Keratinocyte (primary cell): ENCODE measurements around the gene ADGRD1. TPM values are rescaled to one million over a fixed set of nuclear protein-coding genes. Genes with fewer than 3 reads are reported as not detected.

ENCODE experiments used
- DNase-seq: peaks from one replicate; pipeline ENCODE4 v3.0.0-alpha.2; 2011; ENCODE audit warnings: low read depth, missing footprints, low spot score
- FAIRE-seq: peaks from 2 replicates; lab custom pipeline; 2011; peaks lifted over from hg19 to GRCh38; lab: Jason Lieb, UNC
- H2AFZ ChIP-seq: 2 replicates; pipeline ENCODE4 v1.6.0; 2012; ENCODE audit warnings: low read length, control low read depth, inconsistent platforms; ENCODE audit not compliant: control insufficient read depth
- H3K27ac ChIP-seq: 2 replicates; pipeline ENCODE4 v1.5.1; 2011; ENCODE audit warnings: low read length; ENCODE audit not compliant: control insufficient read depth, insufficient read depth
- H3K27me3 ChIP-seq: 3 replicates; pipeline ENCODE4 v1.6.0; 2011; ENCODE audit warnings: low read length; ENCODE audit not compliant: control insufficient read depth, insufficient read depth; ENCODE audit errors: extremely low read depth
- H3K36me3 ChIP-seq, 2 experiments: 2 replicates in 1 of 2; 3 replicates in 1 of 2; pipeline ENCODE4 v1.5.1; 2011; ENCODE audit warnings: low read length in 2 of 2, mild to moderate bottlenecking in 1 of 2; ENCODE audit not compliant: control insufficient read depth in 2 of 2, insufficient read depth in 2 of 2; ENCODE audit errors: extremely low read depth in 1 of 2
- H3K4me1 ChIP-seq: 3 replicates; pipeline ENCODE4 v1.5.1; 2011; ENCODE audit warnings: low read length; ENCODE audit not compliant: control insufficient read depth, insufficient read depth; ENCODE audit errors: extremely low read depth
- H3K4me2 ChIP-seq: 3 replicates; pipeline ENCODE4 v1.6.0; 2011; ENCODE audit warnings: low read depth, low read length; ENCODE audit not compliant: control insufficient read depth, insufficient read depth; ENCODE audit errors: extremely low read depth
- H3K4me3 ChIP-seq, 3 experiments: fragments of 200-600 bp in 1 of 3; sonication (generic) in 1 of 3; 2 replicates in 2 of 3; 3 replicates in 1 of 3; pipeline ENCODE4 v1.5.1; 2011 to 2016; ENCODE audit warnings: low read length in 3 of 3, mild to moderate bottlenecking in 3 of 3, control low read depth in 2 of 3, inconsistent platforms in 1 of 3, low read depth in 1 of 3, mixed read lengths in 1 of 3, mixed run types in 1 of 3, moderate library complexity in 1 of 3; ENCODE audit not compliant: control insufficient read depth in 2 of 3, insufficient read depth in 2 of 3; ENCODE audit errors: extremely low read depth in 1 of 3
- H3K79me2 ChIP-seq: 2 replicates; pipeline ENCODE4 v1.6.0; 2012; ENCODE audit warnings: low read length; ENCODE audit not compliant: control insufficient read depth, insufficient read depth
- H3K9ac ChIP-seq: 3 replicates; pipeline ENCODE4 v1.6.0; 2011; ENCODE audit warnings: low read length; ENCODE audit not compliant: control insufficient read depth, insufficient read depth; ENCODE audit errors: extremely low read depth
- H3K9me1 ChIP-seq: 3 replicates; pipeline ENCODE4 v1.6.0; 2011; ENCODE audit warnings: low read length; ENCODE audit not compliant: control insufficient read depth, insufficient read depth; ENCODE audit errors: extremely low read depth
- H3K9me3 ChIP-seq: 2 replicates; pipeline ENCODE4 v1.5.1; 2012; ENCODE audit warnings: low read depth, low read length; ENCODE audit not compliant: control insufficient read depth
- H4K20me1 ChIP-seq: 3 replicates; pipeline ENCODE4 v1.6.0; 2011; ENCODE audit warnings: low read length; ENCODE audit not compliant: control insufficient read depth, insufficient read depth; ENCODE audit errors: extremely low read depth
- EZH2 ChIP-seq: IDR thresholded peaks from one replicate; pipeline ENCODE4 v1.6.1; 2012; ENCODE audit warnings: inconsistent platforms, mild to moderate bottlenecking, low read length, moderate library complexity
- dilution Hi-C: fragments of 300-500 bp; cut with MboI; formaldehyde crosslinking; loops from one replicate; pipeline ENCODE4 v1.7.0; 2020; ENCODE audit warnings: low sequenced_read_pairs; ENCODE audit not compliant: extremely low pct_ligation_motif_present
- polyA plus RNA-seq, 5 experiments: library from polyadenylated mRNA; depleted of rRNA in 3 of 5; stranded (reverse) in 3 of 5; stranded (forward) in 1 of 5; unstranded in 1 of 5; fragments of >200 nt; gene quantifications; 1 replicate in 1 of 5; 2 replicates in 3 of 5; 3 replicates in 1 of 5; pipeline versions ENCODE4 v1.2.1 to v1.2.3, GENCODE V29; 2011 to 2012; ENCODE audit warnings: missing spikeins in 2 of 5, low read depth in 1 of 5, low replicate concordance in 1 of 5
- TF ChIP-seq, protein P1 (sequence below), 3 experiments: IDR thresholded peaks in 1 of 3; conservative IDR thresholded peaks in 1 of 3; optimal IDR thresholded peaks in 1 of 3; 2 replicates in 2 of 3; 3 replicates in 1 of 3; pipeline versions ENCODE3 to v1.5.1; 2011; ENCODE audit warnings: low read length in 3 of 3, mild to moderate bottlenecking in 3 of 3, moderate library complexity in 2 of 3, control low read depth in 1 of 3, inconsistent platforms in 1 of 3; ENCODE audit not compliant: insufficient read depth in 2 of 3; ENCODE audit errors: extremely low read depth in 1 of 3

The ADGRD1 gene
- polyA plus RNA-seq, 1 donor (not counting 4 experiments of a cell fraction or from before 2014, with no cell fraction given), result not detected

DNA sequence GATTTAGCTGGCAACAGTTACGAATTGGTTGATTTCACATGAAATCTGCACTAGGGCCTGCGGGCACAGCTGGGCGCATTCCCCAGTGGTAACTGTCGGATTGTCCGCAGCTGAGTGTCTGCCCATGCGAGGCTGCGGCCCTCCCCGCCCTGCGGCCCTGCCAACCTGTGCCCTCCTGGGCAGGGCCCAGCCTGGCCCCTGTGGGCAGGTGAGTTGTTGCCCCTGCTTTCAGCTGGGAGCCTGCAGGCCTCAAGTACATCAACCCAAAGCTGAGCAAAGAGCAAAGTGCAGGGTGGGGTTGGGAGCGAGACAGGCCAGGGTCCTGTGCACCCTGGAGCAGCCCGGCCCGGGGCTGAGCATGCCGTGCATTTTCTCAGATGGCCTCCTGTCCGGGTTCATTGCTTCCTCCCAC is 89.1 kb downstream of the ADGRD1 start:
- Histone ChIP-seq H4K20me1 (no peaks in the 10 kb centered on the region), H3K9me1 (no peaks in the 10 kb centered on the region), H3K9ac (no peak overlapping the region), H3K27ac (no peak overlapping the region), H3K4me1 (no peaks in the 10 kb centered on the region), H3K9me3 (peaks cover 6% of the 10 kb centered on the region), H3K4me3 (no peak overlapping the region), H2AFZ (no peak overlapping the region), H3K79me2 (no peaks in the 10 kb centered on the region), H3K36me3 (no peaks in the 10 kb centered on the region), H3K4me2 (no peak overlapping the region), H3K27me3 (peaks cover 5% of the 10 kb centered on the region)
- DNase-seq, result no peak
- dilution Hi-C loops, result no loop called here
- no peak for TF ChIP-seq EZH2
- TF ChIP-seq, protein P1, sequence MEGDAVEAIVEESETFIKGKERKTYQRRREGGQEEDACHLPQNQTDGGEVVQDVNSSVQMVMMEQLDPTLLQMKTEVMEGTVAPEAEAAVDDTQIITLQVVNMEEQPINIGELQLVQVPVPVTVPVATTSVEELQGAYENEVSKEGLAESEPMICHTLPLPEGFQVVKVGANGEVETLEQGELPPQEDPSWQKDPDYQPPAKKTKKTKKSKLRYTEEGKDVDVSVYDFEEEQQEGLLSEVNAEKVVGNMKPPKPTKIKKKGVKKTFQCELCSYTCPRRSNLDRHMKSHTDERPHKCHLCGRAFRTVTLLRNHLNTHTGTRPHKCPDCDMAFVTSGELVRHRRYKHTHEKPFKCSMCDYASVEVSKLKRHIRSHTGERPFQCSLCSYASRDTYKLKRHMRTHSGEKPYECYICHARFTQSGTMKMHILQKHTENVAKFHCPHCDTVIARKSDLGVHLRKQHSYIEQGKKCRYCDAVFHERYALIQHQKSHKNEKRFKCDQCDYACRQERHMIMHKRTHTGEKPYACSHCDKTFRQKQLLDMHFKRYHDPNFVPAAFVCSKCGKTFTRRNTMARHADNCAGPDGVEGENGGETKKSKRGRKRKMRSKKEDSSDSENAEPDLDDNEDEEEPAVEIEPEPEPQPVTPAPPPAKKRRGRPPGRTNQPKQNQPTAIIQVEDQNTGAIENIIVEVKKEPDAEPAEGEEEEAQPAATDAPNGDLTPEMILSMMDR (optimal IDR thresholded peaks at IDR 0.05 in 1 of 3, IDR thresholded peaks at IDR 0.05 in 1 of 3, conservative IDR thresholded peaks at IDR 0.05 in 1 of 3; ENCODE audit: extremely low read depth in 1 of 3, insufficient read depth in 2 of 3, low read length in 3 of 3), result no peak
- no peak for FAIRE-seq

DNA sequence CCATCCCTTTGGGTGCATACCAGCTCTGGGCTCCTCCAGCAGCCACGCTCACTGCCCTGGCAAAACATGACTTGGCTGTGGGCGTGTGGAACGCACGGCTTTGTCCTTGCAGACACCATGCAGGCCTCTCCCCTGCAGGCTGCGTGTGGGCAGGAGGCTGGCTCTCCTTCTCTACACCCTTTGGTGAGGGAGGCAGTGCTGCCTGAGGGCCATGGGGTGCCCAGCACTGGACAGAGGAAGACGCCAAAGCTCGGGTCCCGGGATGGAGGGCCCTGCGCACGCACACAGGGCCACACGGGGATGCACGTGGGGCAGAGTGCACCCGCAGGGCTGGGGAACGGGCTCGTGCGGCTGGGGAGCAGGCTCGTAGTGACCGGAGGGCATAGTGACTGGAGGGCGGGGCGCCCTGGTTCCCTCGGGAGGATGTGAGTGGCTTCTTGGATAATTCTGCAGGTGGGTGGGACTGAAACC is 89.7 kb downstream of the ADGRD1 start:
- dilution Hi-C loops, result no loop called here
- peaks cover 6% of the 10 kb centered on the region for H3K9me3 ChIP-seq

More for the DNA sequence above, 89.7 kb downstream of the ADGRD1 start:
- FAIRE-seq, result no peak
- H3K27me3 ChIP-seq, result peaks cover 4% of the 10 kb centered on the region
- no peaks in the 10 kb centered on the region for H3K79me2 ChIP-seq
- TF ChIP-seq, protein P1 (optimal IDR thresholded peaks at IDR 0.05 in 1 of 3, IDR thresholded peaks at IDR 0.05 in 1 of 3, conservative IDR thresholded peaks at IDR 0.05 in 1 of 3; ENCODE audit: extremely low read depth in 1 of 3, insufficient read depth in 2 of 3, low read length in 3 of 3), result no peak
- no peak for TF ChIP-seq EZH2
- no peaks in the 10 kb centered on the region for H3K9me1 ChIP-seq
- H3K36me3 ChIP-seq, result no peaks in the 10 kb centered on the region
- H4K20me1 ChIP-seq, result no peaks in the 10 kb centered on the region
- no peak overlapping the region for H2AFZ ChIP-seq
- H3K4me1 ChIP-seq, result no peaks in the 10 kb centered on the region
- DNase-seq, result no peak
- H3K4me2 ChIP-seq, result no peak overlapping the region
- no peak overlapping the region for H3K4me3 ChIP-seq
- H3K27ac ChIP-seq, result no peak overlapping the region
- H3K9ac ChIP-seq, result no peak overlapping the region
